GM19397 (cell line): ENCODE data around the gene CFH.
"Not testable (repeated sequence)": the region's sequence is repeated elsewhere in the genome, so short reads cannot be mapped to it uniquely, and the experiment has no call there.

Experiments used
- ATAC-seq: cut with Tn5 transposase; IDR thresholded peaks from one replicate; pipeline ENCODE4 v1.9.1; 2021; ENCODE audit warnings: mild to moderate bottlenecking, moderate library complexity; ENCODE audit not compliant: unreplicated experiment

CFH gene

DNA sequence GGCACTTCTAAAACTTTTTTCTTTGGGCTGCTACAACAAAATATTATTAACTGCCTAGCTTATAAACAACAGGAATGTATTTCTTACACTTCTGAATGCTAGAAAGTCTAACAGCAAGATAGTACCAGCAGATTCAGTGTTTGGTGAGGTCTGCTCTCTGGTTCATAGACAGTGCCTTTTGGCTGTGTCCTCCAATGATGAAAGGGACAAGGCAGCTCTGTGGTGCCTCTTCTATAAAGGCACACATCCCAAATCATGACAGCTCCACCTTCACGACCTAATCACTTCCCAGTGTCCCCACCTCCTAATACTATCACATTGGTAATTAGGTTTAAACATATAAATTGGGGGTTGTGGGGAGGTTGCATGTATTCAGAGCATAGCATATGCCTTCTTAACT lies 9.5 kb downstream of the CFH start:
- no peak for ATAC-seq

DNA sequence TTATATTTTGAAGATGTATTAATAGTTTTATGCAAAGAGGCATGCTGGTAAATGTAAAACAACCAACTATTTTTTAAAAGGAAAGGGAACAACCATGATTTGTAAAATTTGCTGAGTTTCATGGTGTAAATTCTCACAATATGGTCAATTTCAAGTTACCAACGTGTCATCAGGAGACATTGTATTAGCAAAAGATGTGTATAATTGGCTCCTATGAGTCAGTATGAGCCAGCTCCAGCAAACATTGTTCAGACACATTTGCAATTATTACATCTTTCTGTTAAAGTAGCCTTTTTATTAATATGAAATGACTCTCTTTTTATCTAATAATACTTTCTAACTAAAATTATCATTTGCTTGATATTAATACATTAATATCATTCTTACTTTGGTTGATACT lies 15.3 kb downstream of the CFH start:
- ATAC-seq, result no peak

DNA sequence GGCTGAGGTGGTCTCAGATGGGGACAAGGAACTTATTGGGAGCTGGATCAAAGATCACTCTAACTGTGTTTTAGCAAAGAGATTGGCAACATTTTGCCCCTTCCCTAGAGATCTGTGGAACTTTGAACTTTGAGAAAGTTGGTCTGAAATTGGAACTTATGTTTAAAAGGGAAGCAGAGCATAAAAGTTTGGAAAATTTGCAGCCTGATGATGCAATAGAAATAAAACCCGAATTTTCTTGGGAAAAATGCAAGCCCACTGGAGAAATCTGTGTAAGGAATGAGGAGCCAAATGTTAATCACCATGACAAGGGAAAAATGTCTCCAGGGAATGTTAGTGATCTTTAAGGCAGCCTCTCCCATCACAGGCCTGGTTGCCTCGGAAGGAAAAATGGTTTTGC lies 17.2 kb downstream of the CFH start:
- ATAC-seq, result no peak

DNA sequence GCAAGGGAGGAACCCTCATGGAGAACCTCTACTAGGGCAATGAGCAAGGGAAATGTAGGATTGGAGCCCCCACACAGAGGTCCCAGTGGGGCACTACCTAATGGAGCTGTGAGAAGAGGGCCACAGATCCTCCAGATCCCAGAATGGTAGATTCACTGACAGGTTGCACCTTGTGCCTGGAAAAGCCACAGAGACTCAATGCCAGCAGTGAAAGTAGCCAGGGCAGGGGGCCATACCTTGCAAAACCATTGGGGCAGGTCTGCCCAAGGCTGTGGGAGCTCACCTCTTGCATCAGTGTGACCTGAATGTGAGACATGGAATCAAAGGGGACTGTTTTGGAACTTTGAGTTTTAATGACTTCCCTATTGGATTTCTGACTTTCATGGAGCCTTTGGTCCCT lies 17.9 kb downstream of the CFH start:
- ATAC-seq, result no peak

DNA sequence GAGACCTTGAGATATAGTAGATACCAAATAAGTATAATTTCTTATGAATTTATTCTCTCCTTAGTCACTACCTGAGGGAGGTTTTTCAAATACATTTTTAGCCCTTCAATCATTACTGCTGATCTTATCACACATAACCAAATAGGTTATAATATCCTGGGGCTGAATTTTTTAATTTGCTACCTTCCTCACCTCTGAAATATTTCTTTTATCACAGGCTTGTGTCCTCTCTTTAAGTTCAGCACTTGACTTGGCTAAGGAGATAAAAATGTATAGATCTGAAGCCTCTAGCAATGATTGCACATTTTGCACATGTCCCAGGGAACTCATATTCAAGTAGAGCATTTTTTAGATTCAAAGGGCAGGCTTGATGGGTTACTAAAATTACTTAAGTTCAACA lies 23.1 kb downstream of the CFH start:
- ATAC-seq, result no peak

DNA sequence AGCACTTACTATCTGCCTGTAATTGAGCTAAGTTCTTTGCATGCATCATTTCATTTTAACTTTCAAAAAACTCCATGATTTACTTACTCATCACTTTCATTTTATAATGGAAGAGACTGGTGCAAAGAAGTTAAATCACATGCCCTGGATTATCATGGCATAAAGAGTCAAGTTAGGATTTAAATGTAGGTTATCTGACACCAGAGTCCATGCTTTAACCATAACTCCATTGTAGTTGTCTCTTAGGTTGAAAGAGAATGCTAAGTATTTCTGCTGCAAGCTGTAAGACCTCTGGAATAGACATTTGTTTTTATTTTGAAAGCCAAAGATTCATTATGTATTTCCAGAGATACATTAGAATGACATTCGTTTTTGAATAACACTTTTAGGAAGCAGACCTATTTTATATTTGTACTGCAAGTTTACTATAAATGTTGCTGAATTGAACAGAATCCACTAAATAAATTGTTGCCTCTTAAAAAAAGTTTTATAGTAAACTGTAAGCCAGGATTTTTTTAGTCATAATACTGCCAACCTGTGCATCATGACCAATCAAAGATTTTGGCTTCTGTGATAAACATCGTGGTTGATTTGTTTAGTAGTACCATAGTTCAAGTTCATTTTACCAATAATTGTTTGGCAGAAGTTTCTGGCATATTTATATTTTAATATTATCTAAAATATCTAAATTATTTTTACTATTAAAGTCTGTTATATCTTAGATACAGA lies 26.1 kb downstream of the CFH start:
- no peak for ATAC-seq

DNA sequence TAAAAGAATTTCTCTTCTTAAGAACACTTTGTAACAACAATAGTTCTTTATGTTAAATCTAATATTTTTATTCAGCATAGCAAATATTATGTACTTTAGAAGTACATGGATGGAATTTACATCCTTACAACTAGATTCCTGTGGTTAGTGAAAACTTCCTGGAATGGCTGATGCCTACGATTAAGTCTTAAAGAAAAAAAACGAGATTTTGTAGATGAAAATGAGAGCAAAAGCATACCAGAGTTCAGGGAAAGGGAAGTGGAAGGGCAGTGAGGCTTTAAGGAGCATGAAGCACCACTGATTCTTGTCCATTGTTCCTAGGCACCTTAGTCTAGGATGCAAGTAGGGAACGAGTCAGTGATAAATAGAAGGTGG lies 26.7 kb downstream of the CFH start:
- ATAC-seq, result no peak

DNA sequence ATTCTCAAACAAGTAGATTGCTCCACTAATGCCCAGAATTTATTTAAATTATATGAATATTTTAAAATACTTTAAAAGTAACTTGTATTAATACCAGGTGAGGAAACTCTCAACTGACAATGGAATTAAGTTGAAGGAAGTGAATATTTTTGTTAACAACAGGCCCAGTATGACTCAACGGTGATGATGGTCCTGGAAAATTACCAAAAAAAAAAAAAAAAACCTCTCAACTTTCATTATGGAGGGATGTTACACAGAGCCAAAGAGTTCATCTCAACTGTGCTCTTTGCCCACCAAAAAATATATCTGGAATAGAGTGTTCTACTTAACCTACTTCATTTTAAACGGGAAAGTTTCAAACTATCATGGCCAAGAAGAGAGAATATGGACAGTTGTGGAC lies 28.3 kb downstream of the CFH start:
- ATAC-seq, result no peak

DNA sequence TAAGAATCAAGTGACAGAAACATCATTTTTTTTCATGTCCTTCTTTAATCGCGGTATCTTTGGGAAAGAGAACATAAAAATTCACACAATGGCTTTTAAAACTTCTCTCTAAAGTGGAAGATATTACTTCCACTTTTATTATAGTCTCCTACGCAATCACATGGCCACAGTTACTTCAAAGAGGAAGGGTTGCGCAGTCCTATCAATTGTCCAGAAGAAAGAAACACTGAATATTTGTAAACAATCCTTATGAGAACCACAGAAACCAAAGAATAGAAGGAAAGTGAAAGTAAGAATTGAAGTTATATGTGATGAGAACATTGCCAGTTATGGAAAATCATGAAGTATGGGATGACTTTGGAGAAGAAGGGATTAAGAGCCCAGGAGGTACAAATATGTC lies 32.6 kb downstream of the CFH start:
- ATAC-seq, result no peak

DNA sequence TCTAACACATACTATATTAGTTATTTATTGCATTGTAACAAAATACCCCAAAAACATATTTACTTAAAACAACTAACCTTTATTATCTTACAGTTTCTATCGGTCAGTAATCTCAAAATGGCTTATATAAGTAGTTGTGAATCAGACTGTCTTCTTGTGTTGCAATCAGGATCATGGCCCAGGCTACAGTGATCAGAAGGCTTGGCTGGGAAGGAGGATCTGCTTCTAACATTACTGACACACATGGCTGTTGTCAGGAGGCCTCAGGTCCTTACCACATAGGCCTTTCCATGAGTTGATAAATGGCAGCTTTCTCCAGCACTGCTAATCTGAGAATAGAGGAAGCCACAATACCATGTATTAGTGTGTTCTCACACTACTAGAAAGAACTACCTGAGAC lies 33.7 kb downstream of the CFH start:
- no peak for ATAC-seq

DNA sequence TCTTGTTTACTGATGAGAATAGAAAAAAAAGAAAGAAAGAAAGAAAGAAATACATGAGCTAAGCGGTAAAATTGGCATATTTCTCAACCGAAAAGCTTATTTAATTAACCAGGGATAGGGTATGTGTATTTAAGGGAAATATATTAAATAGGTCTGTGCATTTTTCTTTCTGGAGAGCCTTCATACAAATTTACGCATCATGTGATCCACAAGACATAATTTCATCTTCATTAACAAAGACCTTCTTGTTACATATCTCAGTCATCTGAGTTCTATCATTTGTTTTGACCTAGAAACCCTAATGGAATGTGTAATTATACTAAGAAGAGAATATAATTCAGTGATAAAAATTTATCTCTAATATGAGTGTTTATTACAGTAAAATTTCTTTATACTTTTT lies 37.2 kb downstream of the CFH start:
- ATAC-seq, result no peak

DNA sequence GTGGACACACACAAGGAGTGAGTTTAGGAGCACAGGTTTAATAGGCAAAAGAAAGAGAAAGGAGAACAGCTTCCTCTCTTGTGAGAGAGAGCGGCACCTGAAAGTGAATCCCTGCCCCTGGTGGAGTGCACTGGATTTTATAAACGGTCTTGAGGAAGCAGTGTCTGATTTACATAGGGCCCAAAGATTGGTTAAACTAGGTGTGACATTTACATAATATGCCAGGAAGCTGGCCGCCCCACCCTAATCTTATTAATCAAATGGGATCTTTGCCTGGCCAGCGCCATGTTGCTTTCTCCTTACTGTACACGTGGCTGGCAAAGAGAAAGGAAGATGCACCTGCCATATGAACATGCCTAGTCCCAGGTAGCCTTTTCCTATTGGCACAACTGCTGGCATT lies 38.7 kb downstream of the CFH start:
- no peak for ATAC-seq

DNA sequence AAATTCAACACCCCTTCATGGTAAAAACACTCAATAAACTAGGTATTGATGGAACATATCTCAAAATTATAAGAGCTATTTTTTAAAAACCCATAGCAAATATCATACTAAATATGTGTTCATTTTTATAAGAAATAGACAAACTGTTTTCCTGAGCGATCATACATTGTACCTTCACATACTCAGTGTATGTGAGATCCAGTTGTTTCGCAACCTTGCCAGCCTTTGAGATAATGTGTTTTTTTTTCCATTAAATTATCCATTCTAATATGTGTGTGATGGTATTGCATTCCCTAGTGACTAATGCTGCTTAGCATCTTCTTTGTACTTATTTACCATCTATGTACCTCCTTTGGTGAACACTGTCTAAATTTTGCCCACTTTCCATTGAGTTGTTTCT lies 47.1 kb downstream of the CFH start:
- no peak for ATAC-seq

DNA sequence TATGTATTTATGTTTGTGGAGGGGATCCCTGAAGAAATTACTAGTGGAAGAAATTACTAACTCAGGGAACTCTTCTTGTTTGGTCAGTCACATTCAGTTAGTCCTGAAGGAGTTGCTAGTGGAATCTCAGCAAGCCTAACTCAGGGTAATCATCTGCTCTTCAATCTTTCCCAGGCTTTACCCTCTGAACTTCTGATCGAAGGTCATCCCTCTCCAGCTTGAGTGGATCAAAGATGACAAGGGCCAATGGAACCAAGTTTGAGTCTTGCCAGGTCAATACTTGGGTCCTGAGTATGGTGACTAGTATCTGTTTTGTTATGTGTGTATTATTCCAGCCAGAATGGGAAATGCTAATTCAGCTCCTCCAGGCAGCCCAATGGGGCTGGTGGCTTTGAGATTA lies 49.3 kb downstream of the CFH start:
- no peak for ATAC-seq

DNA sequence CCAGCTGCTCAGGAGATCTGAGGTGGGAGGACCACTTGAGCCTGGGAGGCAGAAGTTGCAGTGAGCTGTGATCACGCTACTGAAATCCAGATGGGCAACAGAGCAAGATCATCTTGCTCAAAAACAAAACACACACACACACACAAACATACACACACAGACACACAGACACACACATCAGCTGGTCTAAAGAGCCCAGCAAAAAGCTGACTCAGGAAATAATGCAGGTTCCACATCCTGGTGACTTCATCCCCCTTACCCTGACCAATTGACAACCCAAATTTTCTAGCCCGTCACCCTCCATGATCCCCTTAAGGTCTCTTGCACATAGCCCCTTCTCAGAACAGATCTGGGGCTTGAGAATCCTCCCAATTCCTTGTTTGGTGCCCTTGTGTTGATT lies 58.0 kb downstream of the CFH start:
- not testable (repeated sequence) for ATAC-seq

DNA sequence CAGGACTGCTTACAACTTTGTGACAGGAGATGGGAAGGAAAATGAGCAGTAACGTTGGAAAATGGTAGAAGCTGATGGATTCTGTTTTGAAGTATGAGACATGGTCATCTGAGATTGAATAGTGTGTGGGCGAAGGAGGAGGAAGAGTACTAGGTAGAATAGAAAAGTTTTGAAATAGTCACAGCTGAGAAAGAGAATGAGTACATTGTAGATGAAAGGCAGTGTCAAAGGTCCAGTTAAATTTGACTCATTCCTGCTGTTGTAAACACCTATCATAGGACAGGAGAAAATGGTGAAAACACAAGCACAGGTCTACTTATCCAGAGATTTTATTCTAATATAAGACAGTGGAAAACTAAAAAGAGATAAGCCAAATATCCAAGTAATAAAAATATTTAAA lies 66.0 kb downstream of the CFH start:
- no peak for ATAC-seq

DNA sequence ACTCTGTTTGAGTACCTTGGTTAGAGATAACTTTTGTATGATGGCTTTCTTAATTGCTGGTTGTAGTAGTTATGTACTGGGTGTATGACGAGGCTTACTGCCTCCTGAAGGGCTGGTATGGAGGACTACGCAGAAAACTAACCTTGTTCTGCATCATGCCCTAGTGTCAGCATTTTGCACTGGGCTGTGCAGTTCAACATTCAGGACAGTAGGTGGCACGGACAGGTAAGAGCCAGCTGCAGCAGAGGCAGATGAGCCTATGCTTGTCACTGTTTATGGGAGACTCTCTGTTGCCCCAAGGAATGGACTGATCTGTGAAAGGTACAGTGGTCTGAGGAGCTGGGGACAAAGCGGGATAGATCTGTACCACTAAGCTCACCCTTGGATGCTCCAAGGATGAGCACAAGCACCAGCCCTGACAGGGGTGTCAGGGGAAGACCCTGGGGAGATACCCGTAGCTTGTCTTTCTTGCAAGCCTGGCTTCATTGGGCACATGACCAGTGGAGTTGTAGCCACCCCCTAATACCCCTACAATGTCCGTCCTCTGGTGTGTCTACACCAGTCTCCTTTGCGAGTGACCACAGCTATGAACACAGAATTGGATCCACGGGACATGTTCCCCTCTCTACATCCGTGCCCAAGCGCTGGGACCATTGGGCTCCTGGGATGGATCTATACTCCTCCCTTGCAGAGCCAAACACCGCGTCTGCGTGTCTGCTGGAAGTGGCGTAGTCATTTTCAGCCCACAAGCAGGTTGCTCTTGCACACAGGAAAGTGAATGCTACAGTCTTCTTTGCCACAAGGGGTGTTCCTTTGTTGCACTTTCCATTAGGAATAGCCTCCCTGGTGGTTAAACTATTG lies 71.7 kb downstream of the CFH start:
- ATAC-seq, result peak; percentile 99

DNA sequence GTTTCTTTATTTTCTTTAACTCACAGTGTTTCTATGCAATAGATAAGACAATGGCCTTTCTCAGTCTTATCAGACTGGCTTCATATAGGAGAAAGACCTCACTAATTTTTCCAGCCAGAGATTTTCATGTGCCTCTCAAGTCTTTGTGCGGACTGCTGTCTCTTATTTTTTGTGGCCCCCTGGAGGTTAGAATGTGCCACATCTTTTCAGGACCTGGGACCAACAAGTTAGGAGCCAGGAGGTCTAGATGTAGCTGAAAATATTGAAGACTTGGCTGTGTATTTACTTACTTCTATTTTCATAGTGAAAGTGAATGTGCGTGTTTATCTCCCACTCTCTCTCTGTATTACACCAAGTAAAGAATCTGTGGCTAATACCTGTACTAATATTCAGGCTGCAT lies 80.7 kb downstream of the CFH start:
- no peak for ATAC-seq

DNA sequence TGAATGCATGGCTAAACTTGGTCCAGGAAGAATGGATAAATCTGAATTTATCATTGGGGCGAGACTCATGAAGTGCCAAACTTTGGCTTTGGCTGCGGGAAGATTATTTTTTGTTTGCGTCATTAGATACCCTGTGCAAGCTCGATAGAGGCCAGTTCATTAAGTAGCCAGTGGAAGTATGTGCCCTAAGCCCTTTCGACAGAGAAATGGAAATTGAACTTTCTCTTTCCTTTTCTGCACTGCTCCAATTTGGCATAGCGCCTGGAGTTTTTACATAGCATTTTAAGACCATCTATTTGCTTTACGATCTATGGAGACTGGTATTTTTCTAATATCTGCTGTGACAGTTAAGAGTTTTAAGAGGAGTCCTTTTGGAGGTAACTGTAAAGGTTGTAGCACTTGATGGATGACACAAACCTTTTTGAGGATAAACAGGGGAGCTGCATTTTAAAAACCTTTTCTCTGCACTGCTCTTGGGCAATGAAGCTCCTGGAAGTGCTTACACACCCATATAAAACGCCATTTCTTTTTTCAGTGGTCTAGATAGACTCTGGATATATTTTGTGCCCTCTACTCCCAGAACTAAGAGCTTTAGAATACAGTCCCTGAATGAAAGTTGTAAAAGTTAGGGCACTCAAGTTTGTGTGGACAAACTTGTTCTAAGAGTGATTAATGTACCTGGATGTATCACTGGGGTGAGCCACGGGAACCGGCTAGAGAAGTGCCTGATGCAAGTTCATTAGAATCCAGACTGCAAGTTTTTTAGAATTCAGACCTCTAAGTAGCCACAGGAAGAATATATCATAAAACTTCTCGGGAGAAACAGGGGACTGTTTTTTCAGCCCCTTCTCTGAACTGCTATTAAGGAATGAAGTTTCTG lies 81.5 kb downstream of the CFH start:
- no peak for ATAC-seq

DNA sequence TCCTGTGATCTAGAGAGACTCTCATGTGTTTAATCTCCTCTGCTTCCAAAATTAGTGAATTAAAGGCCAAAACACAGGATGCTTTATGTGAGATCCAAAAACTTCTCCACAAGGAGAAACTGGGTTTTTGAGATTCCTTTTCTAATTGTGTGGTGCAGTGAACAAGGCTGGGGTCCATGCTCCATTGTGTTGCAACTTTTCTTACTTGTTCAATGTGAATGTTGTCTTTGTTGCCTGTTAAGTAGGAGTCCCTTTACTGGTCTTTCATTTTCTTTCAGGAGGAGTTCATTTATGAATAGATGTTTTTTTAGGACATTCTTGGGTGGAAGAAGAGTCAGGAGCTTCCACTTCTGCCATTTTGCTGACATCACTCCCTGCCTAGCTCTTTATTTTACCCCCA lies 82.2 kb downstream of the CFH start:
- ATAC-seq, result no peak

DNA sequence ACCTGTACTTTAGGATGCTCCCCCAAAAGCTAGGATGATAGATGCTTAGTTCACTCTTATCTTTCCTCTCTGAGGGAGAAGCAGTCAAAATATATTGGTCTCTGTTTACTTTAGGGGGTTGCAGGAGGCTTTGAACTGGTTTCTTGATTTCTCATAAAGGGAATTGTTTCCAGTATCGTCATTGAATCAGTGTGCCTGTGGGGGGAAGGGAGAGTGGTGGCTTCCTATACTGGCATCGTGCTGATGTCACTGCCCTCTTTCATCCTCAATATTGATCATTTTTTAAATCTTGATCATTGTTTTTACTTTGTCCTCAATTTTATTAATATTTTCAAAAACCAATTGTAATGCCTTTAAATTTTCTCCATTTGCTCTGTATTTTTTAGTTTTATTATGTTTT lies 82.6 kb downstream of the CFH start:
- ATAC-seq, result no peak

DNA sequence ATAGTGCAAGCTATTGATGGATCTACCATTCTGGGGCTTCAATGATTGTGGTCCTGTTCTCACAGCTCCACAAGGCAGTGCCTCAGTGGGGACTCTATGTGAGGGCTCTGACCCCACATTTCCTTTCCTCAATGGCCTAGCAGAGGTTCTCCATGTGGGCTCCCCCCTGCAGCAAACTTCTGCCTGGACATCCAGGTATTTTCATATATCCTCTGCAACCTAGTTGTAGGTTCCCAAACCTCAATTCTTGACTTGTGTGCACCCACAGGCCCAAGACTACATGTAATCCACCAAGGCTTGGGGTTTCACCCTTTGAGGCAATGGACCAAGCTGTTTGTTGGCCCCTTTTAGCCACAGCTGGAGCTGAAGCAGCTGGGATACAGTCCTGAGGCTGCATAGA lies 86.9 kb downstream of the CFH start:
- no peak for ATAC-seq
